ENCODE measurements around the gene LSM7. TPM values are rescaled to one million over a fixed set of nuclear protein-coding genes. Genes with fewer than 3 reads are reported as not detected.
"Not testable (repeated sequence)": the region's sequence is repeated elsewhere in the genome, so short reads cannot be mapped to it uniquely, and the experiment has no call there.

Gene LSM7
- polyA plus RNA-seq, 1 donor from 2014 or later: 550 TPM

GRCh38 chr19:2282062-2282861, 46.1 kb downstream of the LSM7 start, which contains the start of gene PEAK3:
TSS of gene PEAK3 (minus strand) at chr19:2282175. CDS start at chr19:2280931, 1,244 bp downstream.
- Histone ChIP-seq H3K9ac (ENCODE audit: low read length) (peak within 1 kb of the TSS; percentile 9), H3K27me3 (ENCODE audit: insufficient read depth, low read depth, low read length) (peaks cover 19% of the 10 kb centered on the region), H3K4me2 (ENCODE audit: low read length) (no peak within 1 kb of the TSS), H4K20me1 (ENCODE audit: insufficient read depth) (no peaks in the 10 kb centered on the region), H3K4me3 (ENCODE audit: low read length) (no peak within 1 kb of the TSS), H3K9me3 (ENCODE audit: low read length) (no peaks in the 10 kb centered on the region), H3F3A (ENCODE audit: insufficient read depth, low read length, poor library complexity, severe bottlenecking) (no peaks in the 10 kb centered on the region), H3K9me2 (ENCODE audit: insufficient read depth, low read length) (no peaks in the 10 kb centered on the region), H2AFZ (ENCODE audit: low read depth, low read length) (no peak within 1 kb of the TSS), H3K36me3 (ENCODE audit: insufficient read depth, low read length) (no peaks in the 10 kb centered on the region), H3K27ac (ENCODE audit: low read length) (no peak within 1 kb of the TSS), H3K79me2 (replicated peaks; ENCODE audit: insufficient read depth, low read length) (no peaks in the 10 kb centered on the region)
- TF ChIP-seq EP300 (conservative IDR thresholded peaks at IDR 0.05; ENCODE audit: poor library complexity, severe bottlenecking) (no peak), MXI1 (conservative IDR thresholded peaks at IDR 0.05; ENCODE audit: poor library complexity, severe bottlenecking) (no peak), RAD21 (conservative IDR thresholded peaks at IDR 0.05) (no peak), TAF1 (IDR thresholded peaks at IDR 0.05; ENCODE audit: low read depth) (no peak), EZH2 (IDR thresholded peaks at IDR 0.05; ENCODE audit: borderline replicate concordance, insufficient read depth, low read length, poor library complexity, severe bottlenecking) (no peak), SMC3 (conservative IDR thresholded peaks at IDR 0.05; ENCODE audit: poor library complexity) (no peak), POLR2AphosphoS5 (IDR thresholded peaks at IDR 0.05) (no peak), CTCF (IDR thresholded peaks at IDR 0.05; ENCODE audit: poor library complexity, severe bottlenecking) (no peak)
- TF ChIP-seq, protein P1, sequence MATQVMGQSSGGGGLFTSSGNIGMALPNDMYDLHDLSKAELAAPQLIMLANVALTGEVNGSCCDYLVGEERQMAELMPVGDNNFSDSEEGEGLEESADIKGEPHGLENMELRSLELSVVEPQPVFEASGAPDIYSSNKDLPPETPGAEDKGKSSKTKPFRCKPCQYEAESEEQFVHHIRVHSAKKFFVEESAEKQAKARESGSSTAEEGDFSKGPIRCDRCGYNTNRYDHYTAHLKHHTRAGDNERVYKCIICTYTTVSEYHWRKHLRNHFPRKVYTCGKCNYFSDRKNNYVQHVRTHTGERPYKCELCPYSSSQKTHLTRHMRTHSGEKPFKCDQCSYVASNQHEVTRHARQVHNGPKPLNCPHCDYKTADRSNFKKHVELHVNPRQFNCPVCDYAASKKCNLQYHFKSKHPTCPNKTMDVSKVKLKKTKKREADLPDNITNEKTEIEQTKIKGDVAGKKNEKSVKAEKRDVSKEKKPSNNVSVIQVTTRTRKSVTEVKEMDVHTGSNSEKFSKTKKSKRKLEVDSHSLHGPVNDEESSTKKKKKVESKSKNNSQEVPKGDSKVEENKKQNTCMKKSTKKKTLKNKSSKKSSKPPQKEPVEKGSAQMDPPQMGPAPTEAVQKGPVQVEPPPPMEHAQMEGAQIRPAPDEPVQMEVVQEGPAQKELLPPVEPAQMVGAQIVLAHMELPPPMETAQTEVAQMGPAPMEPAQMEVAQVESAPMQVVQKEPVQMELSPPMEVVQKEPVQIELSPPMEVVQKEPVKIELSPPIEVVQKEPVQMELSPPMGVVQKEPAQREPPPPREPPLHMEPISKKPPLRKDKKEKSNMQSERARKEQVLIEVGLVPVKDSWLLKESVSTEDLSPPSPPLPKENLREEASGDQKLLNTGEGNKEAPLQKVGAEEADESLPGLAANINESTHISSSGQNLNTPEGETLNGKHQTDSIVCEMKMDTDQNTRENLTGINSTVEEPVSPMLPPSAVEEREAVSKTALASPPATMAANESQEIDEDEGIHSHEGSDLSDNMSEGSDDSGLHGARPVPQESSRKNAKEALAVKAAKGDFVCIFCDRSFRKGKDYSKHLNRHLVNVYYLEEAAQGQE (IDR thresholded peaks at IDR 0.05; ENCODE audit: borderline replicate concordance): no peak

DNA sequence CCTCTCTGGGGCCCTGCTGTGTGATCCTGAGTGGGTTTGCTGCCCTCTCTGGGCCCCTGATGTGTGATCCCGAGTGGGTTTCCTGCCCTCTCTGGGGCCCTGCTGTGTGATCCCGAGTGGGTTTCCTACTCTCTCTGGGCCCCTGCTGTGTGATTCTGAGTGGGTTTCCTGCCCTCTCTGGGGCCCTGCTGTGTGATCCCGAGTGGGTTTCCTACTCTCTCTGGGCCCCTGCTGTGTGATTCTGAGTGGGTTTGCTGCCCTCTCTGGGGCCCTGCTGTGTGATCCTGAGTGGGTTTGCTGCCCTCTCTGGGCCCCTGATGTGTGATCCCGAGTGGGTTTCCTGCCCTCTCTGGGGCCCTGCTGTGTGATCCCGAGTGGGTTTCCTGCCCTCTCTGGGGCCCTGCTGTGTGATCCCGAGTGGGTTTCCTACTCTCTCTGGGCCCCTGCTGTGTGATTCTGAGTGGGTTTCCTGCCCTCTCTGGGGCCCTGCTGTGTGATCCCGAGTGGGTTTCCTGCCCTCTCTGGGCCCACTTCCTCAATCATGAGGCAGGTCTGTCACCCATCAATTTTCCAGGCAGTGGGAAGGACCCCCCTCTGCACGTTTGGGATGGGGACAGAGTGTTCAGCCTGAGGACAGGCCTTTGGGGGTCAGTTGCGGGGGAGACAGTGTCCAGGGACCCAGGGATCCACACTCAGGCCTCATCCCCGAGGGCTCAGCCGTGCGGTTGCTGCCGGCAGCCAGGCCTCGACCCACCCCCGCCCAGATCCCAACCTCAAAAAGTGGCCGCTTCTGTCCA, 46.9 kb downstream of the LSM7 start:
- not testable (repeated sequence) for H3K36me3 ChIP-seq (ENCODE audit: insufficient read depth, low read length); H3F3A ChIP-seq (ENCODE audit: insufficient read depth, low read length, poor library complexity, severe bottlenecking); H4K20me1 ChIP-seq (ENCODE audit: insufficient read depth); H3K79me2 ChIP-seq (replicated peaks; ENCODE audit: insufficient read depth, low read length); H3K27ac ChIP-seq (ENCODE audit: low read length); H3K9me3 ChIP-seq (ENCODE audit: low read length); H3K9me2 ChIP-seq (ENCODE audit: insufficient read depth, low read length); H2AFZ ChIP-seq (ENCODE audit: low read depth, low read length); H3K4me2 ChIP-seq (ENCODE audit: low read length); H3K4me3 ChIP-seq (ENCODE audit: low read length)
- Histone ChIP-seq H3K9ac (ENCODE audit: low read length) (peak overlapping the region; percentile 9), H3K27me3 (ENCODE audit: insufficient read depth, low read depth, low read length) (peaks cover 14% of the 10 kb centered on the region)

Measured in neural cell (in vitro differentiated cells).